Ishikawa (cell line): ENCODE data around the gene U2AF2.

Experiments
- CREB1 ChIP-seq: IDR thresholded peaks from 2 replicates; pipeline ENCODE4 v1.6.1; 2012; ENCODE audit warnings: low read depth
- EGR1 ChIP-seq: IDR thresholded peaks from 2 replicates; pipeline ENCODE4 v1.6.1; 2012
- RAD21 ChIP-seq: IDR thresholded peaks from 2 replicates; pipeline ENCODE4 v1.6.1; 2012; ENCODE audit warnings: low read depth
- YY1 ChIP-seq: IDR thresholded peaks from 2 replicates; pipeline ENCODE4 v1.6.1; 2012; ENCODE audit warnings: low read depth
- TF ChIP-seq, protein P1 (sequence below): IDR thresholded peaks from 2 replicates; pipeline ENCODE4 v1.6.1; 2012

DNA sequence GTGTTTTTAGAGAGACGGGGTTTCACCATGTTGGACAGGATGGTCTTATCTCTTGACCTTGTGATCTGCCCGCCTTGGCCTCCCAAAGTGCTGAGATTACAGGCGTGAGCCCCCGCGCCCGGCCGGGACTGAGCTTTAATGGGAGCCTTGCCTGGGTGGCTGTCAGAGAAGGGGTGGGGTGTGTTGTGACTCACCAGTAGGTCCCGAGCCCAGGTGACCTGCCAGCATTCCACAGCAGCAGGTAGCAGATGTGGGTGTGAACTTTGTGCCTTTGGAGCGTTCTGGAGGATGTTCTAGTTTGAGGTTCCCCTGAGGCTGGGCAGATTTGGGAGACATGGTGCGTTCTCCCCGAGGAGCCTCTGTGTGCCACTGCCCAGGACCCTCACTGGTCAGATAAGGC, 13.1 kb downstream of the U2AF2 start:
- TF ChIP-seq CREB1 (no peak), EGR1 (no peak), RAD21 (no peak), YY1 (0 out of 2 replicates have a peak, but pooled peaks have one; percentile 11)
- TF ChIP-seq, protein P1, sequence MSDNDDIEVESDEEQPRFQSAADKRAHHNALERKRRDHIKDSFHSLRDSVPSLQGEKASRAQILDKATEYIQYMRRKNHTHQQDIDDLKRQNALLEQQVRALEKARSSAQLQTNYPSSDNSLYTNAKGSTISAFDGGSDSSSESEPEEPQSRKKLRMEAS = peak; percentile 42
